GM23338 (cell line): Measurements from ENCODE around the gene LRR1.
A peak's percentile ranks its signal among the peaks of the same experiment; 100 is the strongest.

Source experiments
- CREB1 ChIP-seq: fragments of 250-450 bp; sonication (Bioruptor Pico); IDR thresholded peaks from 2 replicates; pipeline ENCODE4 v1.5.0; 2020; ENCODE audit warnings: low read depth, mild to moderate bottlenecking, moderate library complexity
- CTCF ChIP-seq, 2 experiments: fragments of 200-600 bp in 1 of 2; sonication (generic) in 1 of 2; conservative IDR thresholded peaks; 2 replicates each; pipeline versions ENCODE4 v1.5.1 to v1.6.1; 2016 to 2017; ENCODE audit warnings: antibody characterized with exemption in 2 of 2, low read depth in 2 of 2, mild to moderate bottlenecking in 2 of 2, moderate library complexity in 1 of 2
- EZH2 ChIP-seq: fragments of 200-600 bp; sonication (generic); IDR thresholded peaks from one replicate; pipeline ENCODE4 v1.8.0; 2017; ENCODE audit warnings: antibody characterized with exemption, mild to moderate bottlenecking, low read depth; ENCODE audit not compliant: unreplicated experiment
- EZH2phosphoT487 ChIP-seq: fragments of 200-600 bp; sonication (generic); IDR thresholded peaks from one replicate; pipeline ENCODE4 v1.8.1; 2018; ENCODE audit warnings: antibody characterized with exemption; ENCODE audit not compliant: unreplicated experiment
- POLR2AphosphoS5 ChIP-seq: IDR thresholded peaks from 2 replicates; pipeline ENCODE4 v1.6.1; 2016; ENCODE audit warnings: antibody characterized with exemption, low read depth
- REST ChIP-seq: IDR thresholded peaks from one replicate; pipeline ENCODE4 v1.6.1; 2018; ENCODE audit warnings: antibody characterized with exemption; ENCODE audit not compliant: unreplicated experiment
- ZNF114 ChIP-seq: fragments of 250-450 bp; sonication (Bioruptor Pico); IDR thresholded peaks from 2 replicates; pipeline ENCODE4 v1.5.0; 2020; ENCODE audit warnings: mild to moderate bottlenecking, moderate library complexity
- ZNF331 ChIP-seq: fragments of 250-450 bp; sonication (Bioruptor Pico); IDR thresholded peaks from 2 replicates; pipeline ENCODE4 v1.5.0; 2020; ENCODE audit warnings: low read depth, mild to moderate bottlenecking, moderate library complexity

GRCh38 chr14:49633640-49634546 lies 35.2 kb downstream of the LRR1 start:
- TF ChIP-seq EZH2phosphoT487 (no peak), CTCF (conservative IDR thresholded peaks at IDR 0.05; ENCODE audit: low read depth in 2 of 2) (peak; percentile 71 to 94), EZH2 (no peak), CREB1 (CRISPR knock-in tag) (peak; percentile 7; the same call in 1 of the 2 replicates), ZNF331 (no peak), ZNF114 (CRISPR knock-in tag) (no peak), POLR2AphosphoS5 (peak; percentile 81), REST (no peak)
